Transverse colon (tissue), 4 donors: ENCODE results near the gene UNCX. TPM values are rescaled to one million over a fixed set of nuclear protein-coding genes. Genes with fewer than 3 reads are reported as not detected.

Experiments used
- DNase-seq: peaks from one replicate; pipeline ENCODE4 v3.0.0-alpha.2; 2019
- H3K27ac ChIP-seq, 4 donors: fragments of 200-600 bp; sonication (generic); 2 replicates each; pipeline ENCODE4 v1.5.1; 2016 to 2018; ENCODE audit warnings: inconsistent platforms in 4 of 4
- H3K27me3 ChIP-seq: fragments of 200-600 bp; sonication (generic); 2 replicates; pipeline ENCODE4 v1.5.1; 2017; ENCODE audit warnings: inconsistent platforms
- H3K36me3 ChIP-seq, 4 donors: fragments of 200-600 bp; sonication (generic); 2 replicates each; pipeline ENCODE4 v1.5.1; 2017 to 2019; ENCODE audit warnings: inconsistent platforms in 4 of 4
- H3K4me1 ChIP-seq, 4 donors: fragments of 200-600 bp; sonication (generic); 2 replicates each; pipeline ENCODE4 v1.5.1; 2017 to 2020; ENCODE audit warnings: inconsistent platforms in 4 of 4
- H3K4me3 ChIP-seq, 4 donors: fragments of 200-600 bp; sonication (generic); 1 replicate in 1 of 4; 2 replicates in 3 of 4; pipeline versions ENCODE4 v1.5.1 to v1.6.1; 2017 to 2019; ENCODE audit warnings: inconsistent platforms in 4 of 4
- H3K9me3 ChIP-seq, 2 donors: fragments of 200-600 bp; sonication (generic); 2 replicates each; pipeline ENCODE4 v1.5.1; 2017 to 2019; ENCODE audit warnings: inconsistent platforms in 2 of 2
- CTCF ChIP-seq, 5 experiments: fragments of 200-600 bp in 3 of 5; fragments of 450-650 bp in 2 of 5; sonication (generic) in 3 of 5; IDR thresholded peaks; 1 replicate in 2 of 5; 2 replicates in 3 of 5; pipeline ENCODE4 v1.5.1; 2016 to 2017; ENCODE audit warnings: antibody characterized with exemption in 5 of 5, inconsistent platforms in 3 of 5, mild to moderate bottlenecking in 2 of 5, moderate library complexity in 1 of 5
- EP300 ChIP-seq: sonication (generic); formaldehyde crosslinking; IDR thresholded peaks from one replicate; pipeline ENCODE4 v1.6.1; 2017; ENCODE audit warnings: antibody characterized with exemption, low read depth
- POLR2A ChIP-seq: fragments of 450-650 bp; IDR thresholded peaks from one replicate; pipeline ENCODE4 v1.6.1; 2016; ENCODE audit warnings: antibody characterized with exemption, mild to moderate bottlenecking, moderate library complexity
- POLR2AphosphoS5 ChIP-seq, 3 donors: sonication (generic); formaldehyde crosslinking; IDR thresholded peaks; one replicate each; pipeline ENCODE4 v1.6.1; 2016; ENCODE audit warnings: antibody characterized with exemption in 3 of 3
- WGBS, 2 donors: methylation state at CpG; one replicate each; pipeline ENCODE4 v1.1.5; 2018; ENCODE audit warnings: low coverage in 1 of 2; 5-methylcytosine and 5-hydroxymethylcytosine counted together
- in situ Hi-C, 4 donors: fragments of 200-750 bp; cut with MboI; loops; one replicate each; pipeline versions ENCODE4 v1.15.0 to v1.15.1; 2017; ENCODE audit warnings: low sequenced_read_pairs in 3 of 4, low pct_ligation_motif_present in 1 of 4, low pct_unique_long_range_greater_than_20kb in 1 of 4
- intact Hi-C: fragments of 100-400 bp; cut with DNase I; formaldehyde crosslinking; loops from one replicate; pipeline ENCODE4 v1.15.1; 2023; ENCODE audit warnings: low total_unique reads
- total RNA-seq, 4 donors: library from RNA; depleted of rRNA; stranded (reverse); fragments of >200 nt; gene quantifications; one replicate each; pipeline ENCODE4 v1.1.0, GENCODE V29; 2016

UNCX gene
- total RNA-seq, 4 donors from 2014 or later, result not detected

DNA sequence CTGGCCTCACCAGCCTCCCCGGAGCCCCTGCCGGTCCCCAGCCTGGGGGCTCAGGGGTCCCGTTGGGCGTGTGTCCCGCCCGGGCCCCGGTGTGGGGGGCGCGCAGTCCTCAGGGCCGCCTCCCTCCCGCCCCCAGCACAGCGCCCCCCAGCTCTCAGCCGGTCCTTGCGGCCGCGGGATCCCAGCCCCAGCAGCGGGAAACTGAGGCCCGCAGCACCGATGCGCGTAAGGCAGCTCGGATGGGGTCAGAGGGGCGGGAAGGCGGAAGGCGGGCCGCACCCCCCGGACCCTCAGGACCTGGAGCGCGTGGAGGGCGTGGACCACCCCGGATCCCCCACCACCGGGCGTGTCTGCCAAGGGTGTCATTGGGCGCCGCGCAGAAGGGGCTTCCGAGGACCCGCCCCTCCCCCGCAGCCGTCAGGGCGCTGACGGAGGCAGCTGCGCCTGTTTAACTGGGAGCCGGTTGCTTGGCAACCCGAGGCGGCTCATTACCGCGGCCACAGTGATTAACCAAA lies 14.9 kb downstream of the UNCX start:
- Histone ChIP-seq H3K9me3 (no peaks in the 10 kb centered on the region), H3K27me3 (peaks cover 100% of the 10 kb centered on the region), H3K27ac (no peak overlapping the region), H3K4me1 (peaks cover 0 to 16% (median 9%) of the 10 kb centered on the region in 4 donors), H3K4me3 (no peak overlapping the region), H3K36me3 (no peaks in the 10 kb centered on the region)
- in situ Hi-C loops (no loop called here), intact Hi-C loops (no loop called here)
- no peak for DNase-seq
- 10% methylated on average over 44 of the region's 48 CpGs; no CpG with 5 or more reads in 1 of the 2 donors for WGBS, 2 donors
- TF ChIP-seq POLR2AphosphoS5 (IDR thresholded peaks at IDR 0.05) (no peak), POLR2A (no peak), EP300 (no peak), CTCF (IDR thresholded peaks at IDR 0.05) (no peak)

DNA sequence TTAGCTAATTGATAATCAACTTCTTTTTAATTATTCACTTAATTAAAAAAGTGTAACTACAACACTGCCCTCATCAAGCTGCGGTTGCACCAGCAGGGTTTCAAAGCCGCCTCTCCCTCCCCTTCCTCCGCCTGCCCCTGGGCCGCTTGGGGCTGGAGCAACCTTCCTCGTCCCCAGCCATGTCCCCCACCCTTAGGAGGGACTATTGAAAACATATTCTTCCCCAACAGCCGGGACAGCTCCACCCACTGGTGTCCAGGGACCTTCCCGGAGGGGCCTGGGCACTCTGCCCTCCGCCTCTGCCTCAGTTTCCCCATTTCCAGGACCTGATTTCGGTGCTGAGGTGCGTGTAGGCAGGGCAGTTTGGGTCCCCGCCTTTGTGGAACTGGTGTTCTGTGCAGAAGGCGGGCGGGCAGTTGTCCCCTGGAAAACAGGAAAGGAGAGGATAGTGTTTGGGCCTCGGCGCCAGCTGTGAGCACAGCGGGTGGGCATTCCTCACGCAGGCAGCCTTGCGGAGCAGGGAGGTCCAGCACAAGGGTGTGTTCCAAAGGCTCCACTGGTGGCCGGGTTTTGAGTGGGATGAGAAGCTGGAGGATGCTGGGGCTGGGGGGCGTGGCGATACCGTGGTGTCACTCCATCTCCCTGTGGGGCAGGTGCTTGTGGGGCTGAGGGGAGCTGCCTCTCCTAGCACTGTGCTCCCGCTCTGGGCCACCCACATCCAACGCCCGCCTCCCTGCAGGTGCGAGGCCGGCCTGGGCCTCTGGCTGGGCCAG lies 15.7 kb downstream of the UNCX start:
- no peak for TF ChIP-seq POLR2AphosphoS5 (IDR thresholded peaks at IDR 0.05)
- TF ChIP-seq CTCF (IDR thresholded peaks at IDR 0.05), result no peak
- TF ChIP-seq POLR2A, result no peak
- TF ChIP-seq EP300, result no peak
- intact Hi-C loops, result no loop called here
- Histone ChIP-seq H3K27me3 (peaks cover 100% of the 10 kb centered on the region), H3K4me1 (peaks cover 0 to 16% (median 9%) of the 10 kb centered on the region in 4 donors), H3K36me3 (no peaks in the 10 kb centered on the region), H3K27ac (no peak overlapping the region), H3K9me3 (no peaks in the 10 kb centered on the region), H3K4me3 (no peak overlapping the region)
- WGBS, 2 donors, result 9 to 15% methylated on average over 4 to 27 of the region's 27 CpGs
- in situ Hi-C loops, result no loop called here
- DNase-seq, result no peak

GRCh38 chr7:1248916-1249581 lies 16.4 kb downstream of the UNCX start:
- no peak for DNase-seq
- in situ Hi-C loops, result no loop called here
- 5% methylated on average over 19 of the region's 26 CpGs; no CpG with 5 or more reads in 1 of the 2 donors for WGBS, 2 donors
- intact Hi-C loops, result no loop called here
- Histone ChIP-seq H3K27ac (no peak overlapping the region), H3K9me3 (no peaks in the 10 kb centered on the region), H3K27me3 (peaks cover 100% of the 10 kb centered on the region), H3K4me3 (no peak overlapping the region), H3K4me1 (peaks cover 0 to 16% (median 9%) of the 10 kb centered on the region in 4 donors), H3K36me3 (no peaks in the 10 kb centered on the region)
- no peak for TF ChIP-seq EP300
- no peak for TF ChIP-seq POLR2AphosphoS5 (IDR thresholded peaks at IDR 0.05)
- no peak for TF ChIP-seq POLR2A
- TF ChIP-seq CTCF (IDR thresholded peaks at IDR 0.05), result no peak

- no peak for TF ChIP-seq POLR2AphosphoS5 (IDR thresholded peaks at IDR 0.05)
- TF ChIP-seq EP300, result no peak
- TF ChIP-seq POLR2A, result no peak
- TF ChIP-seq CTCF (IDR thresholded peaks at IDR 0.05), result no peak
- Histone ChIP-seq H3K27ac (no peak overlapping the region), H3K4me1 (peaks cover 0 to 20% (median 9%) of the 10 kb centered on the region in 4 donors), H3K36me3 (no peaks in the 10 kb centered on the region), H3K9me3 (no peaks in the 10 kb centered on the region), H3K27me3 (peaks cover 100% of the 10 kb centered on the region), H3K4me3 (no peak overlapping the region)
- in situ Hi-C loops (no loop called here), intact Hi-C loops (no loop called here)
- WGBS, 2 donors, result 14% methylated on average over 11 of the region's 14 CpGs; no CpG with 5 or more reads in 1 of the 2 donors
- DNase-seq, result no peak
These were observed 17.1 kb downstream of the UNCX start for GRCh38 chr7:1249731-1250130.
